Endodermal cell (in vitro differentiated cells): Measurements from ENCODE around the gene MACROD2. TPM values are rescaled to one million over a fixed set of nuclear protein-coding genes. Genes with fewer than 3 reads are reported as not detected.
A peak's percentile ranks its signal among the peaks of the same experiment; 100 is the strongest.

Source experiments
- DNase-seq: peaks from one replicate; pipeline ENCODE4 v3.0.0-alpha.2; 2017
- H3K27ac ChIP-seq: 2 replicates; pipeline ENCODE4 v1.5.1; 2013; ENCODE audit warnings: mild to moderate bottlenecking, low read depth, low read length, moderate library complexity
- H3K27me3 ChIP-seq: 2 replicates; pipeline ENCODE4 v1.6.1; 2013; ENCODE audit warnings: mild to moderate bottlenecking, low read length, moderate library complexity; ENCODE audit not compliant: insufficient read depth, control insufficient read depth, poor library complexity, severe bottlenecking
- H3K36me3 ChIP-seq: 2 replicates; pipeline ENCODE4 v1.7.0; 2013; ENCODE audit warnings: mild to moderate bottlenecking, low read length, moderate library complexity; ENCODE audit not compliant: control insufficient read depth, insufficient read depth
- H3K4me1 ChIP-seq: one replicate; pipeline ENCODE4 v1.7.0; 2013; ENCODE audit warnings: low read length; ENCODE audit not compliant: control insufficient read depth, insufficient read depth
- H3K4me3 ChIP-seq: 2 replicates; pipeline ENCODE4 v1.5.1; 2013; ENCODE audit warnings: mild to moderate bottlenecking, low read length, moderate library complexity
- H3K9ac ChIP-seq: 2 replicates; pipeline ENCODE4 v1.6.1; 2013; ENCODE audit warnings: mild to moderate bottlenecking, low read length, moderate library complexity; ENCODE audit not compliant: poor library complexity, severe bottlenecking; ENCODE audit errors: extremely low read depth
- H3K9me3 ChIP-seq: 2 replicates; pipeline ENCODE4 v1.6.1; 2013; ENCODE audit warnings: mild to moderate bottlenecking, low read length, moderate library complexity; ENCODE audit not compliant: control insufficient read depth
- H3K27ac Mint-ChIP-seq: 2 replicates; pipeline ENCODE4 v1.8.0; 2020; ENCODE audit warnings: mixed read lengths
- H3K27me3 Mint-ChIP-seq: 2 replicates; pipeline ENCODE4 v1.8.0; 2021; ENCODE audit warnings: mild to moderate bottlenecking, mixed read lengths; ENCODE audit not compliant: insufficient read depth
- H3K36me3 Mint-ChIP-seq: 2 replicates; pipeline ENCODE4 v1.8.0; 2020; ENCODE audit warnings: low read depth, mixed read lengths
- H3K4me1 Mint-ChIP-seq: 2 replicates; pipeline ENCODE4 v1.8.0; 2020; ENCODE audit warnings: mixed read lengths
- H3K4me3 Mint-ChIP-seq: 2 replicates; pipeline ENCODE4 v1.8.0; 2020; ENCODE audit warnings: mild to moderate bottlenecking, moderate library complexity, mixed read lengths
- H3K9me3 Mint-ChIP-seq: 2 replicates; pipeline ENCODE4 v1.8.0; 2020; ENCODE audit warnings: mild to moderate bottlenecking, mixed read lengths
- WGBS, 2 experiments: methylation state at CpG; one replicate each; pipeline versions ENCODE4 v1.1.5 to v1.1.7; 2013; ENCODE audit warnings: missing lambda C conversion rate in 2 of 2, mixed read lengths in 1 of 2; ENCODE audit not compliant: insufficient coverage in 1 of 2, insufficient read length in 1 of 2; 5-methylcytosine and 5-hydroxymethylcytosine counted together
- total RNA-seq, 2 donors: library from RNA; stranded (reverse); fragmentation: NEBNext Ultra II Directional in 1 of 2; extraction: Animal tissue kit (Norgen Biotek cat#: 25700) in 1 of 2; gene quantifications; 2 replicates in 1 of 2; 3 replicates in 1 of 2; pipeline ENCODE4 v1.2.1, GENCODE V29; 2021
- TF ChIP-seq, protein P1 (sequence below): fragments of 200-600 bp; sonication (generic); conservative IDR thresholded peaks from 2 replicates; pipeline ENCODE4 v1.5.0; 2021; ENCODE audit warnings: antibody characterized with exemption, mild to moderate bottlenecking

MACROD2 gene
- total RNA-seq, 2 donors from 2014 or later: 2.3 to 4.8 TPM

DNA sequence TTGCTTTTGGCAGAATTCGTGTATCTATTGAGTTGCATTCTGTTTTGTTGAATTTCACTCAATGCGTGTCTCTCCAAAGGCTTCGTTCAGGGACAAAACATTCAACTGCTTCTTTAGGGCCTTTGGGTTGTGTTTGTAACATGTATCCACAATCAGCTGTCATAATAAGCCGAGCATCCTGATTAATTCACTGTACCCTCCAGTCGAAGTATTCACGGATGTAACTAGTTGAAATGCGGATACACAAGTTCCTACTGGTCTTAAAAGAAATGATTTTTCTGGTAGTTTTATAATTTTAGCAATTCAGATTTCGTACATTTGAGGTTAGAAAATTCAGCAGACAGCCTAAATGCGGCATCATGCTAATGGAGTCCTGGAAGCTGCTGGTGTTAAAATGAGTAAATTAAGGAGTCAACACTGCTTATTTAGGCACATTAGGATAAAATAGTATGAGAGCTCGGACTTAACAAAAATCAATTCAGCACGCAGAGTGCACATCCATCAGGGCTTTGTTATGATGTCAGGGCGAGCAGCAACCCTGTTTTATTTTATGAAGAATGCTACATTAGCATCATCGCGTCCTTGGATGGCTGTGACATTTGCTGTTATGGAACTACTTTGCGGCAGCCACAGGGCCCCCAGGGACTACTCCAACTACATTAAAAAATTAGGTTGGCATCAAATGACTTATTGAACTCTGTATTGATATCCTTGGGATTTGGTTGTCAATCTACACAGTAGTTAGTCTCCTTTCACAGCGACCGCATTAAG, 831.4 kb downstream of the MACROD2 start:
- H3K4me1 ChIP-seq: no peaks in the 10 kb centered on the region
- no peak for DNase-seq
- H3K9me3 ChIP-seq: no peaks in the 10 kb centered on the region
- no peaks in the 10 kb centered on the region for H3K36me3 ChIP-seq
- no peak overlapping the region for H3K27ac Mint-ChIP-seq
- H3K4me1 Mint-ChIP-seq: peaks cover 2% of the 10 kb centered on the region
- H3K9ac ChIP-seq: no peak overlapping the region
- no peak overlapping the region for H3K4me3 Mint-ChIP-seq
- no peaks in the 10 kb centered on the region for H3K27me3 Mint-ChIP-seq
- H3K36me3 Mint-ChIP-seq: no peaks in the 10 kb centered on the region
- H3K27ac ChIP-seq: peak overlapping the region; percentile 24
- TF ChIP-seq, protein P1, sequence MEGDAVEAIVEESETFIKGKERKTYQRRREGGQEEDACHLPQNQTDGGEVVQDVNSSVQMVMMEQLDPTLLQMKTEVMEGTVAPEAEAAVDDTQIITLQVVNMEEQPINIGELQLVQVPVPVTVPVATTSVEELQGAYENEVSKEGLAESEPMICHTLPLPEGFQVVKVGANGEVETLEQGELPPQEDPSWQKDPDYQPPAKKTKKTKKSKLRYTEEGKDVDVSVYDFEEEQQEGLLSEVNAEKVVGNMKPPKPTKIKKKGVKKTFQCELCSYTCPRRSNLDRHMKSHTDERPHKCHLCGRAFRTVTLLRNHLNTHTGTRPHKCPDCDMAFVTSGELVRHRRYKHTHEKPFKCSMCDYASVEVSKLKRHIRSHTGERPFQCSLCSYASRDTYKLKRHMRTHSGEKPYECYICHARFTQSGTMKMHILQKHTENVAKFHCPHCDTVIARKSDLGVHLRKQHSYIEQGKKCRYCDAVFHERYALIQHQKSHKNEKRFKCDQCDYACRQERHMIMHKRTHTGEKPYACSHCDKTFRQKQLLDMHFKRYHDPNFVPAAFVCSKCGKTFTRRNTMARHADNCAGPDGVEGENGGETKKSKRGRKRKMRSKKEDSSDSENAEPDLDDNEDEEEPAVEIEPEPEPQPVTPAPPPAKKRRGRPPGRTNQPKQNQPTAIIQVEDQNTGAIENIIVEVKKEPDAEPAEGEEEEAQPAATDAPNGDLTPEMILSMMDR: no peak
- 92 to 94% methylated on average over 14 to 16 of the region's 17 CpGs for WGBS, 2 experiments
- no peak overlapping the region for H3K4me3 ChIP-seq
- H3K27me3 ChIP-seq: no peaks in the 10 kb centered on the region
- no peaks in the 10 kb centered on the region for H3K9me3 Mint-ChIP-seq

DNA sequence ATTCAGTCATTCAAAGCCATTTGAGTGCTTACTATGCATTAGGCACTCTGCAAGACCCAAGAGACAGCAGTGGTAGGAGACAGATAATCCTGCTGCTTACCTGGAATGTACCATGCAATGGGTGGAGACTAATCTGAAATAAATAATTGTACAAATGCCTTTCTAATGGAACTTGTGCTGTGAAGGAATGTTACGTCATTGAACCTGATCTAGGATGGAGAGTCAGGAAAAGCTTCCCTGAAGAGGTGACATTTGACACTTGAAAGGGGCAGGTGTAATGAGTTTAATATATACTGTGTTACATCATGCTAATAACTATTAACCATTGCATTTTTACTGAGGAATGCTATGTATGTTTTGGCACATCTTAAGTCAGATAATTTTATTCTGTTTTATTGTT, 833.1 kb downstream of the MACROD2 start:
- no peaks in the 10 kb centered on the region for H3K27me3 Mint-ChIP-seq
- no peaks in the 10 kb centered on the region for H3K4me1 ChIP-seq
- TF ChIP-seq, protein P1: no peak
- H3K9me3 Mint-ChIP-seq: no peaks in the 10 kb centered on the region
- H3K4me3 Mint-ChIP-seq: no peak overlapping the region
- no peak for DNase-seq
- H3K27me3 ChIP-seq: no peaks in the 10 kb centered on the region
- no peak overlapping the region for H3K4me3 ChIP-seq
- no peak overlapping the region for H3K27ac Mint-ChIP-seq
- no peak overlapping the region for H3K9ac ChIP-seq
- H3K27ac ChIP-seq: no peak overlapping the region
- no peaks in the 10 kb centered on the region for H3K36me3 Mint-ChIP-seq
- 97 to 100% methylated on average over 1 of the region's 1 CpG for WGBS, 2 experiments
- no peaks in the 10 kb centered on the region for H3K36me3 ChIP-seq
- H3K9me3 ChIP-seq: no peaks in the 10 kb centered on the region
- peaks cover 2% of the 10 kb centered on the region for H3K4me1 Mint-ChIP-seq

DNA sequence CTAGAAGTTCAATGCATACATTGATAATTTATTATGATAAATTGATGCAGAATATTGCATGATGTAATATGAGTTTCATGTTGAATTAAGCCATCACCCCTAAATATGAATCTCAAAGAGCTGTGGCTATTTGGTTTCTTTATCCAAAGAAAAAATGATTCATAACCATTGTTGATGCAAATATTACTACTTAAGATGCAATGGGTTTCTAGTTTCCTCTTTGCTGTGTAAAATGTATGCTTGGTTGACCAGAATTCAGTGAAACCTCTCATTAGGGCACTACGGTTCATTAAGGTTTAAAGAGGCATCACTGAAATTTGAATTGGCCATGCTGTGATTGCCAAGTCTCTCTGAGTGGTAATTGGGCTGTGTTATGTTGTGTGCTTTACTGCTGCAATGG, 834.6 kb downstream of the MACROD2 start:
- Mint-ChIP-seq H3K36me3 (no peaks in the 10 kb centered on the region), H3K27ac (no peak overlapping the region), H3K4me1 (peaks cover 1% of the 10 kb centered on the region), H3K4me3 (no peak overlapping the region), H3K27me3 (no peaks in the 10 kb centered on the region), H3K9me3 (no peaks in the 10 kb centered on the region)
- no peaks in the 10 kb centered on the region for H3K4me1 ChIP-seq
- H3K9me3 ChIP-seq: no peaks in the 10 kb centered on the region
- no peak for DNase-seq
- no peak overlapping the region for H3K9ac ChIP-seq
- H3K36me3 ChIP-seq: no peaks in the 10 kb centered on the region
- H3K27me3 ChIP-seq: no peaks in the 10 kb centered on the region
- TF ChIP-seq, protein P1: no peak
- WGBS, 2 experiments: 89% methylated on average over 1 of the region's 1 CpG; no CpG with 5 or more reads in 1 of the 2 experiments
- H3K4me3 ChIP-seq: no peak overlapping the region
- no peak overlapping the region for H3K27ac ChIP-seq
